ENCODE measurements around the gene NENF.
A peak's percentile ranks its signal among the peaks of the same experiment; 100 is the strongest.

The NENF gene

GRCh38 chr1:212412374-212412773 is 20.3 kb upstream of the NENF start:
- Histone ChIP-seq H3K27ac (ENCODE audit: low read length) (no peak overlapping the region), H3K27me3 (ENCODE audit: control insufficient read depth, insufficient read depth, low read length) (peaks cover 10% of the 10 kb centered on the region), H3K9ac (ENCODE audit: low read length) (no peak overlapping the region), H3K4me3 (ENCODE audit: low read length) (no peak overlapping the region), H3K36me3 (ENCODE audit: control insufficient read depth, low read depth, low read length) (peaks cover 32% of the 10 kb centered on the region), H3K9me3 (ENCODE audit: control insufficient read depth, low read depth, low read length) (no peaks in the 10 kb centered on the region), H3K4me1 (ENCODE audit: control insufficient read depth, low read depth, low read length) (peaks cover 8% of the 10 kb centered on the region)

GRCh38 chr1:212413902-212414327 is 18.8 kb upstream of the NENF start:
- Histone ChIP-seq H3K9me3 (ENCODE audit: control insufficient read depth, low read depth, low read length) (no peaks in the 10 kb centered on the region), H3K9ac (ENCODE audit: low read length) (peak overlapping the region; percentile 52), H3K4me1 (ENCODE audit: control insufficient read depth, low read depth, low read length) (peaks cover 8% of the 10 kb centered on the region), H3K27ac (ENCODE audit: low read length) (no peak overlapping the region), H3K4me3 (ENCODE audit: low read length) (peak overlapping the region; percentile 84), H3K27me3 (ENCODE audit: control insufficient read depth, insufficient read depth, low read length) (peaks cover 10% of the 10 kb centered on the region), H3K36me3 (ENCODE audit: control insufficient read depth, low read depth, low read length) (peaks cover 25% of the 10 kb centered on the region)

GRCh38 chr1:212414328-212415106 is 18.2 kb upstream of the NENF start, which contains the start of gene PACC1:
Gene PACC1 (minus strand): TSS chr1:212414886. CDS start chr1:212414757, 129 bp downstream.
- Histone ChIP-seq H3K27me3 (ENCODE audit: control insufficient read depth, insufficient read depth, low read length) (peaks cover 10% of the 10 kb centered on the region), H3K9me3 (ENCODE audit: control insufficient read depth, low read depth, low read length) (no peaks in the 10 kb centered on the region), H3K36me3 (ENCODE audit: control insufficient read depth, low read depth, low read length) (peaks cover 19% of the 10 kb centered on the region), H3K4me3 (ENCODE audit: low read length) (peak within 1 kb of the TSS; percentile 84), H3K9ac (ENCODE audit: low read length) (peak within 1 kb of the TSS; percentile 52), H3K27ac (ENCODE audit: low read length) (no peak within 1 kb of the TSS), H3K4me1 (ENCODE audit: control insufficient read depth, low read depth, low read length) (peaks cover 8% of the 10 kb centered on the region)

- Histone ChIP-seq H3K4me3 (ENCODE audit: low read length) (peak overlapping the region; percentile 84), H3K9ac (ENCODE audit: low read length) (no peak overlapping the region), H3K27ac (ENCODE audit: low read length) (no peak overlapping the region), H3K9me3 (ENCODE audit: control insufficient read depth, low read depth, low read length) (no peaks in the 10 kb centered on the region), H3K27me3 (ENCODE audit: control insufficient read depth, insufficient read depth, low read length) (peaks cover 10% of the 10 kb centered on the region), H3K36me3 (ENCODE audit: control insufficient read depth, low read depth, low read length) (peaks cover 11% of the 10 kb centered on the region), H3K4me1 (ENCODE audit: control insufficient read depth, low read depth, low read length) (peaks cover 8% of the 10 kb centered on the region)
These were observed 17.4 kb upstream of the NENF start for GRCh38 chr1:212415107-212415841.

- Histone ChIP-seq H3K4me3 (ENCODE audit: low read length) (no peak overlapping the region), H3K27ac (ENCODE audit: low read length) (no peak overlapping the region), H3K4me1 (ENCODE audit: control insufficient read depth, low read depth, low read length) (no peaks in the 10 kb centered on the region), H3K9ac (ENCODE audit: low read length) (no peak overlapping the region), H3K36me3 (ENCODE audit: control insufficient read depth, low read depth, low read length) (no peaks in the 10 kb centered on the region), H3K27me3 (ENCODE audit: control insufficient read depth, insufficient read depth, low read length) (no peaks in the 10 kb centered on the region), H3K9me3 (ENCODE audit: control insufficient read depth, low read depth, low read length) (no peaks in the 10 kb centered on the region)
These were observed 11.6 kb upstream of the NENF start for GRCh38 chr1:212421165-212421564.

GRCh38 chr1:212423879-212424278 is 8.8 kb upstream of the NENF start:
- Histone ChIP-seq H3K36me3 (ENCODE audit: control insufficient read depth, low read depth, low read length) (no peaks in the 10 kb centered on the region), H3K27me3 (ENCODE audit: control insufficient read depth, insufficient read depth, low read length) (no peaks in the 10 kb centered on the region), H3K9ac (ENCODE audit: low read length) (no peak overlapping the region), H3K27ac (ENCODE audit: low read length) (no peak overlapping the region), H3K9me3 (ENCODE audit: control insufficient read depth, low read depth, low read length) (no peaks in the 10 kb centered on the region), H3K4me3 (ENCODE audit: low read length) (no peak overlapping the region), H3K4me1 (ENCODE audit: control insufficient read depth, low read depth, low read length) (no peaks in the 10 kb centered on the region)

- H3K36me3 ChIP-seq (ENCODE audit: control insufficient read depth, low read depth, low read length): no peaks in the 10 kb centered on the region
- peaks cover 12% of the 10 kb centered on the region for H3K4me1 ChIP-seq (ENCODE audit: control insufficient read depth, low read depth, low read length)
- no peak overlapping the region for H3K9ac ChIP-seq (ENCODE audit: low read length)
- no peaks in the 10 kb centered on the region for H3K9me3 ChIP-seq (ENCODE audit: control insufficient read depth, low read depth, low read length)
- H3K4me3 ChIP-seq (ENCODE audit: low read length): no peak overlapping the region
- no peak overlapping the region for H3K27ac ChIP-seq (ENCODE audit: low read length)
- H3K27me3 ChIP-seq (ENCODE audit: control insufficient read depth, insufficient read depth, low read length): no peaks in the 10 kb centered on the region
These were observed 4.2 kb upstream of the NENF start for GRCh38 chr1:212428496-212428895.

- Histone ChIP-seq H3K9ac (ENCODE audit: low read length) (no peak overlapping the region), H3K4me3 (ENCODE audit: low read length) (no peak overlapping the region), H3K27me3 (ENCODE audit: control insufficient read depth, insufficient read depth, low read length) (no peaks in the 10 kb centered on the region), H3K36me3 (ENCODE audit: control insufficient read depth, low read depth, low read length) (no peaks in the 10 kb centered on the region), H3K27ac (ENCODE audit: low read length) (no peak overlapping the region), H3K9me3 (ENCODE audit: control insufficient read depth, low read depth, low read length) (no peaks in the 10 kb centered on the region), H3K4me1 (ENCODE audit: control insufficient read depth, low read depth, low read length) (peaks cover 12% of the 10 kb centered on the region)
These were observed 2.3 kb upstream of the NENF start for GRCh38 chr1:212430416-212430815.

- Histone ChIP-seq H3K9me3 (ENCODE audit: control insufficient read depth, low read depth, low read length) (no peaks in the 10 kb centered on the region), H3K36me3 (ENCODE audit: control insufficient read depth, low read depth, low read length) (no peaks in the 10 kb centered on the region), H3K4me1 (ENCODE audit: control insufficient read depth, low read depth, low read length) (peaks cover 12% of the 10 kb centered on the region), H3K27ac (ENCODE audit: low read length) (no peak overlapping the region), H3K4me3 (ENCODE audit: low read length) (no peak overlapping the region), H3K9ac (ENCODE audit: low read length) (no peak overlapping the region), H3K27me3 (ENCODE audit: control insufficient read depth, insufficient read depth, low read length) (no peaks in the 10 kb centered on the region)
These were observed 1.7 kb upstream of the NENF start for GRCh38 chr1:212430955-212431394.

GRCh38 chr1:212431644-212432043 is 1.1 kb upstream of the NENF start:
- Histone ChIP-seq H3K27ac (ENCODE audit: low read length) (no peak overlapping the region), H3K4me1 (ENCODE audit: control insufficient read depth, low read depth, low read length) (peaks cover 12% of the 10 kb centered on the region), H3K9ac (ENCODE audit: low read length) (no peak overlapping the region), H3K27me3 (ENCODE audit: control insufficient read depth, insufficient read depth, low read length) (no peaks in the 10 kb centered on the region), H3K9me3 (ENCODE audit: control insufficient read depth, low read depth, low read length) (no peaks in the 10 kb centered on the region), H3K36me3 (ENCODE audit: control insufficient read depth, low read depth, low read length) (no peaks in the 10 kb centered on the region), H3K4me3 (ENCODE audit: low read length) (no peak overlapping the region)

- Histone ChIP-seq H3K27me3 (ENCODE audit: control insufficient read depth, insufficient read depth, low read length) (no peaks in the 10 kb centered on the region), H3K9ac (ENCODE audit: low read length) (no peak overlapping the region), H3K27ac (ENCODE audit: low read length) (no peak overlapping the region), H3K36me3 (ENCODE audit: control insufficient read depth, low read depth, low read length) (no peaks in the 10 kb centered on the region), H3K4me1 (ENCODE audit: control insufficient read depth, low read depth, low read length) (peaks cover 12% of the 10 kb centered on the region), H3K9me3 (ENCODE audit: control insufficient read depth, low read depth, low read length) (no peaks in the 10 kb centered on the region), H3K4me3 (ENCODE audit: low read length) (peak overlapping the region; percentile 48)
These were observed 454 bp upstream of the NENF start for GRCh38 chr1:212432272-212432660.

Measured in iPS-18a (cell line).